Ramos (cell line): ENCODE data around the gene HOXA9.

Experiments used
- in situ Hi-C: fragments of 300-500 bp; cut with MboI; formaldehyde crosslinking; loops from one replicate; pipeline ENCODE4 v1.14.3; 2022; ENCODE audit warnings: low sequenced_read_pairs; ENCODE audit not compliant: unreplicated experiment

The HOXA9 gene

DNA sequence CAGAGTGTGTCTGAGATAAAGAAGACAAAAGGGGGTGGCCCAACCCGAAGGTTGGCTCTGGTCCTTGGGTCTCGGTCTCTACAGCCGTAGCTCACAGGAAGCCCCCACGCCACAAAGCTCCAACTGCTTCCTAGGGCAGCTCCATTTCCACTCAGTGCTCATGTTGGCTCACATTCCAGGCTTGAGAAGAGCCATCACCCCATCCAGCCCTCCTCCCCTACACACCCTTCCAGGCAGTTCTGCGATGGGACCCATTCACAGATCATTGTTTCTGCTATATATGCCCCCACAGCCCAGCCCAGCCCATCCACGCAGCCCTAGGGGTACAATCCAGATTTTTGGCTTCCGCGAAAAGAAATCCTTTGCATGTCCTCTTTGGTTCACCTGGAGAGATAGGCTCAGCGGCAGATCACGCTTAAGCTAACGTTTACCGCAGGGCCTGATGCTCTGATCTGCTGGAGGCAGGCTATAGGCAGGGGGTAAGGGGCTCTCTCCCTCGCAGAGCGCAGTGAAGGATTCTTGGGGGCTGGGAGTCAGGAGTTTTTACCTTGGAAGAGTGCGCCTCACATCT, 25.9 kb upstream of the HOXA9 start:
- in situ Hi-C loops: loop anchor here (10.0 kb wide), 1 partner anchor 904 kb away; no protein-coding TSS in a partner anchor

DNA sequence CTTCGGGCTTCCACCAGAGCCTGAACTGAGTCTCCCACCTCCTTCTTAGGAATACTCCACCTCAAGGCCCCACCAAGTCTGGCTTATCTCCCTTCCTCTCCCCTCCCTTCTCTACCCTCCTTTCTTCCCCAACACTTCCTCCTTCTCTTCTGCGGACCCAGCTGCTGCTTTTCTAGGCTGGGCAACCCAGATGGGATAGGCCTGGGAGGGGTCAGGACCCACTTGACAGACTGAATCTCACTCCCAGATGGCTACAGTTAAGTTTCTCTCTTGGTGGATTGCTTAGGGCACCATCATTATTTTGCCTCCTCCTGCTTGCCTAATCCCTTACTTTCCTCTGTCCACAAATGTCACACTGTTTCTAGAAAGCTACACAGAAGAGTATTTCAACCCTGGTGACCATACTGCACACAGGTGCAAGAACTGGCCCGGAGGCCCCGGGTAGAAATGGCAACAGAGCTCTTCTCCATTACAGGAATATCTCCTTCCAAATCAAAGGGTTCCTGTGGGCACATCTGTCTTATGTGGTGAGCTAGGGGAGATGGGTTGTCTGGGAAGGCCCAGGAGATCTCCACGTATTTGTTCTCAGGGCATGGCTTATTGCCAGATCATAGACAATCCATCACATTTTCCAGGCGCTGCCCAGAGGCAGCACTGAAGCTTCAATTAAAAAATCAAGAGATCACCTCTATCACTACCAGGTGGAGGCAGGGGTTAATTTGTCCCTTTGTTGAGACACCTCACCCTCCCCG, 24.8 kb upstream of the HOXA9 start:
- in situ Hi-C loops: loop anchor here (10.0 kb wide), 1 partner anchor 905 kb away; no protein-coding TSS in a partner anchor

DNA sequence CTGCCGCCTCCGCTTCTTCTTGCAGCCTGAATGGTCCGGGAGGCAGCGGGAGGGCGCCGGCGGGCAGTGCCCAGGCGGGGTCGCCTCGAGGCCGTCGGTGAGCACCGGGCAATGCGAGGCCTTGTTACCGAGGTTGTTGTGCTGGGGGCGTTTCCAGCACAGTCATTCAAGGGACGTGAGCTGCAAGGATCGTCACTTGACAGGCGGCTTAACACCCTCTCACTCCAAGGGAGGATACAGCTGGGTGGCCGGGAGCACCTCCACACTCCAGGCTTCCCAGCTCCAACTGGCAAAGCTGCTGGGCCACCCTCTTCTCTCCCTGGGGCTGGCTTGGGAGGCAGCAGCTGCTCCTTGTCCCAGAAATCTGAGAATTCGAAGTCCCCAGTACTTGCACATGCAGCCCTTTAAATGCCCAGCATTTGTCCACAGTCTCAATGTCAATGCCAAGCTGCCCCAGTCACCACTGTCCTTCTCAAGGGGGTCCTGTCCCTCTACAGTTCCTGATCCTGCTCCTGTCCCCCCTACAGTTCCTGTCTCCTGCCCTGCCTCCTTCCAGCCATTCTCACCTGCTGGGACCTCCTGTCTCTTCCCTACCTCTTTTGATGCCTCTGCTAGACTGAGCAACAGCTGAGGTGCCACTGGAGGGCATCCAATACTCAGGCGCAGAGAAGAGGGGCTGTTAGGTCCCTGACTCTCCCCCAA, 24.1 kb upstream of the HOXA9 start:
- in situ Hi-C loops: no loop called here

DNA sequence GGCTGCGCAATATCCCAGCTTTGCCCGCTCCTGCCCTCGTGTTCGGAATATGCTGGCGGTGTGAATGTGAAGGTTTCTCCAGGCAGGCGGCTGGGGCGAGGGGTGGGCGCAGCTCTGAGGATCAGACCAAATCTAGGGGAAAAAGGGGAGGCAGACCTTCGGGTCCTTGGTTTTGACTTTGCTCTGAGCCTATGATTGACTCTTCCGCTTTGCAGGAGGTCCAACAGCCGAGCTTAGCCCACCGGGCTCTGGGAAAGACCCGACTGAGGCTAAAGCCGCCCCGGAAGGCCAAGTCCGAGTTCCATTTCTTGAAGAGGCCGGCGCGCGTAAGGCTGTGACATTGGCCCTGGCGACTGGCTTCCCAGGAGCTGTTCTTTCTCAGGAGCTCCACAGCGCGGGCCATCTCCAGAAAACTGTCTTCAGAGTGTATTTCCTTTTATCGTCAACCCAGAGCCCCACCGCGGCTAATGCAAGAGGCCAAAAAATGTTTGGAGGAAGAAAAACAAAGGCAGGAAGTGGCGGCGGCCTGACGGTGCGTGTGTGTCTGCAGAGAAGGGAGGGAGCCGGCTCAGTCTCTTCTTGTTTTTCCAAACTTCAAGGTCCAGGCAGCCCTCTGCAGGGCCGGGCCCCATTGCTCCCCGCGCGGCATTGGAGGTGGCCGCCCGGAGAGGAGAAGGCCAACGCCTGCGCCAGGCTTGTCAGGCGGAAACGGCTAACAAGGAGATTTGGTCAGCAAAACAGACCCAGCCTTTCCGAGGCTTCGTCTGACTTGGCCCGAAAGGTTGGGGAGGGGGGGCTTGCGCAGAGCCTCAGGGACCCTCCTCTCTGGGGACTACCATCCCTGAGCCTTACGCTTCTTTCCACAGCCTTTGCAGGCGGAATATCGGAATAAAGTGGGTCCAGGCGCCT, 23.3 kb upstream of the HOXA9 start:
- in situ Hi-C loops: no loop called here

DNA sequence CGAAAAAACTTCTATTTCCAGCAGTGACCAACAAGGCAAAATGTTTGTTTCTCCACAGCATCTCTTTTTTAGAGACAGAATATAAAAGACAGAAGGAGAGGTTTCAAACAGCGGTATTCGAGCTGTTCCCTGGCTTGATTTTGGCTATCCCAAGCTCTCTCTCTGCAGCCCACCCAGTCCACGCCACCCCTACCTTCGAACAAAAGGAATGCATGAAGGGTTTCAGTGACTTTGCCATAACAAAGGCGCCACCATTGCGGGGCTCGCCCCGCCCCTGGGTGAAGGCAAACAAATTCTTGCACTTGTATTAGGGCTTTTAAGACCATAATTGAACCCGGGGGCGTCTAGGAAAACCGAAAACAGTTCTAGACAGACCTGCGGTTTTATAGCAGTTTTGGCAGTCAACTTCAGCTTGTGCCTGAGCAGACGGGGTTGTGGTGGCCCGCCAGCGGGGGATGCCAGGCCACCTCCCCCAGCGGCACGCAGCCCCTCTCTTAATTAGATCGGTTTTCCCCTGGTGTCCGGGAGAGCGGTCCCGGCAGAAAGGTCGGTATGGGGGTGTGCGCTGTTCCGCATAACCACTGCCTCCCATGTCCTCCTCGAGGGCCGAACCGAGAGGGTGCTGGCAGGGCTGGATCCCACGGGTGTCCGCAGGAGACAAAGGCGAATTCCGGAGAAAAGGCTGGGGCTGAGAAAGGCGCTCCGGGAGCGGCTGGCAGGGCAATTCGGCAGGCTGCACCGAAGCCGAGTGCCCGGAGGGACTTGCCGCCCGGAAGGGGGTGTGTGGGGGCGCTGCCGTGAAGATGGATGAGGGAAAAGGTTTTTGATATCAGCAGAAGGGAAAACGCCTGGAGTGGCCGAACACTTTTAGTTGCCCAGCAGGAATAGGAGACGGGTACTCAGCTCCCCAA, 22.4 kb upstream of the HOXA9 start:
- in situ Hi-C loops: no loop called here

DNA sequence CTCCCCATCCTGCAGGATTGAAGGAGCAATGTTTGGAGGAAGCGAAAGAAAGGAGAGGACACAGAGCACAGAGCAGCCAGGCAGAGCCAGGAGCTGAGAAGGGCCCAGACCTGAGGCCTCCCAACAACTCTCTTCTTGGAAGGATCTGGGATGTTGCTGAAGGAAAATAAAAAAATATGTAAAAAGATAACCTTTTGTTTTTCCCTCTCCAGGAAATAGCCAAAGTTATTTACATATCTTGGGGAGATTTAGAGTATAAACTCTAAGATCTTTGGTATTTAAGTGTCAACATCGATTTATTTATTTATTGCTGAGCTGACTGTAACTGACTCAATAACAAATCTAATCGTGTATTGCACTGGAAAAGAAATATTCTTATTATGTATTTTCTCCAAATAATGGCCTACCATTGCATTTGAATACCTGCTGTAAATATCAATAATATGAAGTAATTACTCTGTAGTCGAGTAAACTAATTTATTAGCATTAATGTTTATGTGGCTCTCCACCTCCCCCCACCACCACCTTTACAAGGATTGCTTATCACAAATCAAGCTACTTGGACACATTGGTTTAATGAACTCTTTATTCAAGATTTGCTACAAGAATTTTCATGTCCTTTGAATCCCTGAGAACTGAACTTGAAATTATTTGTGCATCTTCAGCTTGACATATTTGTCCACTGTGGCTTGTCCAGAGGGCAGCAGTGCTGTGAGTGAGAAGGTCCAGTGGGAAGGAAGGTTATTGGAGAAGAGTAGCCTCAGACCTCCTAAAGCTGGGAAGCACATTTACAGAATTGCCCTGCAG, 21.5 kb upstream of the HOXA9 start:
- in situ Hi-C loops: no loop called here

DNA sequence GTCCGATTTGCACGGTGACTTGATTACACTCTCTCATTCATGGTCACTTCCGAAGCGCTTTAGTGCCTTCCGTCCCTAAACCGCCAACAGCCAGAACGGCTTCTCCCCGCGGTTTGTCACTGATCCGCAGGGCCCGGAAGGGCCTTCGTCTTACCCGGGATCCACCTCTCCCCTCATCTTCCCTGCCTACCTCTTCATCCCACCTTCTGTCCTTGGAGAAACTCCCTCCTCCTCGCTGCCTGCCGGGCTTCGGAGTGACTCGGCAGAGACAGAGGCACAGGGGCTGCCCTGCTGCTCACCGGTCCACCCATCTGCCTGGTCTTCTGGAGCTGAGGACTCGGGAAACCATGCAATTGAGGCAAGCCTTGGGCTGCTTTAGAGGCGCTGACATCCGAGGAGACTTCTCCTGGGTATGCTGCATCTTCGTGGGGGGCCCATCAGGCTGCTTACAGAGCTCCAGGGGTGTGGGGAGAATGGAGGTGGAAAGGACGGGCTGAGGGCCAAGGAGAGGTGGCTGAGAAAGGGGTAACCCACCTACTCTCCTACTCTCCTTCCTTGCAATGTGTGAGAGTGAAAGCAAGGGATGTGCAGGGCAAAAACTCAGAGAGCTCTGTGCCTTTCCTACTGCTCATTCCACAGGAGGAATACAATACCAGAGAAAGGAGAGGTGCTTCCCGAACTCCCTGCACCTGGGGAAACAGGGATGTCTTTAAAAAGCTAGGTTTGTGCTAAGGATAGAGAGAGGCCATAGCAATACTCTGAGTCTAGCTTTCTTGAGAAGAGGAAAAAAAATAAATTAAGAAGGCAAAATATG, 20.7 kb upstream of the HOXA9 start:
- in situ Hi-C loops: no loop called here

DNA sequence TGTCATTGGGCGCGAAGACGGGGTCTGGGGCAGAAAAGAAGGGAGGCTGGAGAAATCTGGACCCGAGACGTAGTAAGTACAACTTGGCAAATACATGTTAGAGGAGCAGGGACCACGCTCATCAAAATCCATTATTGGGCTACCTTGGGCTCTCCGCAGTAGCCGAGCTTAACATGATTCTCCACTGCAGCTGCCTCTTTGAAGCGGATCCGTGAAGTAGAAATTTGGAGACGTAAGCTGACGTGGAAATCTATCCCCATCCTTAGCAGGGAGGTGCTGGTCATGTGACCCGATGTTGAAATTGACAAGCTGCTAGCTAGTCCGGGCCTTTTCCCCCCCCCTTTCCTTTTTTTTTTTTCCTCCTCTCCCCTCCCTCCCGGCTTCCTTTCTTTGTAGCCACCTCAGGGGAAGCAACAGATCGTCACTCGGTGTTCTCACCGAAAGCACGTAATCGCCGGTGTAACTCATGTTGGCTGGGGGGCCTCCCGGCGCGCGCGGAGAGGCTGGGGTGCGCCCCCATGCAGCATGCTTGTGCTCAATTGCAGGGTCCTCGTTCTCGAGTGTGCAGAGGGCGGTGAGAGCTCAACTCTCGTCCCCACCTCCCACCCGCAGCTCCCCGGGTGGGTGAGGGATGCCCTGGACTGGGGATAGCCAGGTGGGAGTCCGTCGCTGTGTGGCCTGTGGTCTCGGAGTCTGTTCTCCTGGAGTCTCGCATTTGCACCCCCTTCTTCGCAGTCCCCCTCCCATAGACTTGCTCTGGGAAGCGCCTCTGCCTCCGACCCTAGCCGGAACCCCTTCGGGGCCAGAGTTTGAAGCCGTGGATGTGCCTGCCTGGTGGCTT, 19.9 kb upstream of the HOXA9 start, which contains the start of gene HOXA11:
HOXA11 (minus strand) TSS at position 220 of the 841 bp plus-strand sequence; CDS start at position 132, 88 bp downstream.
- in situ Hi-C loops: no loop called here

DNA sequence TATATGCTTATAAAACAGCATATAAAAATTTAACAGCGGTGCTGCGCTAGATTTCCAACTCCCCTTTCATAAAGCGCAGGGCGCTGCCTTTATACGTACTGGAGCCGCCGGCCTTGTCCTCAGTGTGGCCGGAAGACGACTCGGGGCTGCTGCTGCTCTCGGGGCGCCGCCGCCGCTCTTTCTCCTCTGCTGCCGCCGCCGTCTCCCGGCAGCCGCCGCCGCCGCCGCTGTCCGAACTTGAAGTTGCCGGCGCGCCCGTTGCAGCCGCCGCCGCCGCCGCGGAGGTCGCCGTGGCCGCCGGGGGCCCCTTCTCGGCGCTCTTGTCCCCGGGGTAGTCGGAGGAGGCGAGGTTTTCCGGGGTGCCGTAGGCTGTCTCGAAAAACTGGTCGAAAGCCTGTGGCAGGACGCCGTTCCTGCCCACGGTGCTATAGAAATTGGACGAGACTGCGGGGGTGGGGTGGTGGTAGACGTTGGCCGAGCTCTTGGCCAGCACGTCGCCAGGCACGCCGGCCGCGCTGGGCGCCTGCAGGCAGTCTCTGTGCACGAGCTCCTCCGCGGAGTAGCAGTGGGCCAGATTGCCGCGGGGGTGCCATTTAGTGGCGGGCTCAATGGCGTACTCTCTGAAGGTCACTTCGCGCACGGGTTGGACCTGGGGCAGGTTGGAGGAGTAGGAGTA, 19.1 kb upstream of the HOXA9 start:
- in situ Hi-C loops: no loop called here

DNA sequence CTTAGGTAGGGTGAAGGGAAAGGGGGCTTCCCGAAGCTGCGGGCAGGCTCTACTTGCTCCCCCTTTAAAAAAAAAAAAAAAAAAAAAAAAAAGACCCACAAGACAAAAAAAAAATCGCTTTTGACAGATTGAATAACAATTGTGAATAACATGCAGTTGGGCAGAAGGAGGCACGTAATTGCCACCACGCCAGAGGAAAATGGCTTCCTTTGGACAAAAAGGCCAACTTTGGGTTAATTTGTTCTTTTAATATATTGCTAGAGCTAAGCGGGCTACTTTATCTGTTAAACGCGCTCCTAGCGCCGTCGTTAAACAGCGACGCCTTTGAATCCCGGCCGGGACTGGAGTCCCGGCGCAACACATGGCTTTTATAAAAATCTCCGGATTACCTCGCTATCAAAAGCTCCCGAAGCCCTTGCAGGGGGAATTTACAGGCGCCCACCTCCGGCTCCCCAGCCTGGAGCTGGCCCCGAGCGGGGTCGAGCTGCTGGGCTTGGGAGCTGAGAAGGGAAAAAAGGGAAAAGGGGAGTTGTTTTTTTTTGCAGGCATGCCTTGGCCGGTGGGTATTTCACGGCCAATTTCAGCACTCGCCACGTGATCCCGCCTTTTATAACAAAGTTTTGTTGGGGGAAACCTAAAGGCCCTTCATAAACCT, 18.5 kb upstream of the HOXA9 start:
- in situ Hi-C loops: no loop called here

DNA sequence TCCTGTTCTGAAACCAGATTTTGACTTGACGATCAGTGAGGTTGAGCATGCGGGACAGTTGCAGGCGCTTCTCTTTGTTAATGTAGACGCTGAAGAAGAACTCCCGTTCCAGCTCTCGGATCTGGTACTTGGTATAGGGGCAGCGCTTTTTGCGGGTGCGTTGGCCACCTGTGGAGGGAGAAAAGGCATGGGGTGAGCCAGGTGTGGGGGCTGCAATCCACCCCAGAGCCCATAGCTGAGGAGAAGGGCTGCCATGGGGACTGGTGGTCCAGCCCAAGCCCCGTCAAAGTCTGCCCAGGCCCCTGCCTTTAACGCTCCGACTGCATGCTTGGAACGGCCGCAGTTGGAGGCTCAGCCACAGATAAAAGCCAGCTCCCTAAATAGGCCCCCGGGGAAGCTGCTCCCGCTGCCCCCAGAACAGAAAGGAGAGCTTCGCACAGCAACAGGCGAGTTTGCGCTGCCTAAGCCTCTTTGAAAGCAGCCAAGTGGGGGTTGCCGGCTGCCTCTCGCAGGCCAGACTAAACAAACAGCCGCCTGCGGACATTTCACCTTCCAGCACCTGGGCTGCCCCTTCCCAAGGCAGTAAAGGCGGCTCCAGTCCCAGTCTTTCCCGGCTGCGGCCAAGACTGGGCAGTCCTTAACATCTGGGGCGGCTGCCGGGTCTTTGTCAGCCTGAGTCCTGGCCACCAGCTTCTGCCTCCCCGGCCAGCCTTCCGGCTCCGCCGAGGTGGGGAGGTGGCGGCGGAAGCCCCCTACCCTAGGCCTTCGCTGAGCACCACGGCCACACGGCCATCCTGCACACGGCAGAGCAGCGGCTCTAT, 17.7 kb upstream of the HOXA9 start:
- in situ Hi-C loops: no loop called here

DNA sequence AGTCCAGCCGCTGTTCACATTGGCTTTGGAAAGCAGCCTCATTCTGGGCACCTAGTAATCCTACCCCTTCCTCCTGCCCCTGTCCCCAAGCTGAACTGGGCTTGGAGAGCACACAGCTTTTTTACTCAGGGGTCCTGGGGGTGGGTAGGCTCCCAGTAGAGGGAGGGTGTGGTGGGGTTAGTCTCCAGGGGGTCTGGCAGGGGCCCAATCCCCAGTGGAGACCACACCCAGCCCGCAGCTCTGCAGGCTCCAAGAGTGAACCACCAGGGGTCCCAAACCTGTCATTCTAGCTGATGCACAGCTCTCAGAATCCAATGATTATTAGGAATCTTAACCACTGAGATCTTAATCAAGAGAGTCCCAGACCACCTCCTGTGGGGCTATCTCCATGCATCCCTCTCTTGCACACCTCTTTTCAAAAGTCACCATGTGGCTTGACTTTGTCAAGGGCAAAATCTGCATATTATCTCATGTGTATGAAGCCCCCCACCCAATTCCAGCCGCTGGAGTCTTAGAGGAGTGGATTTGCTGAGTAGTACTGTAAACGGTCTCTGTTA, 17.0 kb upstream of the HOXA9 start:
- in situ Hi-C loops: no loop called here

DNA sequence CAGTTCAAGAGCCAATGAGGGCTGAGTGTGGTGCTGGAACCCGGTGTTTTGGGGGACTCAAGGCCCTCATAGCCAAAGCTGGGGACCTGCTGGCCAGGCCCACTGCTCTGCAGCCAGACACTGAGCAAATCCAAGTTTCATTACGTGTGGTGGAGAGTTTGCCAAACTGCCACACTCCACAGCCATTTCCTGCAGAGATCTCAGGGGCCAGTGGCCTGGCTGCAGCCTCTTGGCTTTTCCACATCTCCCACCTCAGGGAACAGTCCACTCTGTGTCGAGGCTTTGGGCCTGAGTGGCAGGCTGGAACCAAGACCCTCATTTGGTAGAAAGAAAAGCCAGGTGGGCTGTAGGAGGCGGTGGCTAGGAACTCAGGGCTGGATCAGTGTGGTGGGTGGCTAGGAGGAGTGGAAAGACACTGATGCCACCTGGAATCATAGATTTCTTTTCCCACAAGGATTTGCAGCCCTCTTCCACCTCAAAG, 16.5 kb upstream of the HOXA9 start:
- in situ Hi-C loops: no loop called here
